ENCODE results near the gene PSMA7. TPM values are rescaled to one million over a fixed set of nuclear protein-coding genes. Genes with fewer than 3 reads are reported as not detected.

The PSMA7 gene
- total and polyA plus RNA-seq, 4 experiments from 2014 or later: 182 to 598 (median 313) TPM

DNA sequence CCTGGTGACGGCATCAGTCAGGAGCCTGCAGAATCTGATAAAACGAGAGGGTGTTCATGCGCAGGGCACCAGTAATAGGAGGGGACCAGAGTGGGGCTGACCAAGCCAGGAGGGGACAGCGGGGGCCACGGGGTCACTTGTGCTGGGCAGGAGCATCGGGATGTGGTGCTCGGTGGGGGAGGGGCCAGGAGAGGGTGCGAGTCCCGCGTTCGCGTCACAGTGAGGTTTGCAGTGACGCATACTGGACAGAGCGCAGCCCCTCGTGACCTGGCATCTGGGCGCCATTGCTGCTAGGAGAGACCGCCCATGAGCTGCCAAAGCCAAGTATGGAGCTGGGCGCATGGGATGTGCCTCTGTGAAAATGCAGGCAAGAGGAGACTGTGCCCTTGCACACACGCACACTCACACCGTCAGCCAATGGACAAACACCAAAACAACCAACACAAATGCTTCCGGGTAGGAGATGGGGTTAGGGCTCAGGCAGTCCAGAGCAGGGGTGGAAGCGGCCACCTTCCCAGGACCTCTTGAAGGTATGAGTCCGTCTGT, 25.8 kb upstream of the PSMA7 start:
- H3K4me3 ChIP-seq (ENCODE audit: low read length in 2 of 2): no peak overlapping the region
- H3K36me3 ChIP-seq (ENCODE audit: insufficient read depth, low read length): peaks cover 9% of the 10 kb centered on the region
- H3K27me3 Mint-ChIP-seq: no peaks in the 10 kb centered on the region
- POLR2A ChIA-PET (ENCODE audit: partially characterized antibody): no interaction called here
- peak overlapping the region in 2 of 7 donors; percentile 76 to 84 for H3K27ac Mint-ChIP-seq
- H3K9me3 ChIP-seq (ENCODE audit: control insufficient read depth in 1 of 2, low read length in 2 of 2): no peaks in the 10 kb centered on the region
- peaks cover 0 to 1% (median 0%) of the 10 kb centered on the region in 4 donors for H3K4me1 Mint-ChIP-seq
- intact Hi-C loops (cut with micrococcal nuclease): no loop called here
- H3K36me3 Mint-ChIP-seq: peaks cover 19 to 31% of the 10 kb centered on the region in 2 donors
- no peaks in the 10 kb centered on the region for H3K27me3 ChIP-seq (ENCODE audit: insufficient read depth, low read length)
- H3K27ac ChIP-seq (ENCODE audit: low read depth, low read length): no peak overlapping the region
- H3K4me1 ChIP-seq (ENCODE audit: insufficient read depth, low read length): no peaks in the 10 kb centered on the region
- no peaks in the 10 kb centered on the region for H3K9me3 Mint-ChIP-seq
- H3K4me3 Mint-ChIP-seq: no peak overlapping the region
- DNase-seq: no peak
- CTCF ChIA-PET (ENCODE audit: partially characterized antibody): no interaction called here

DNA sequence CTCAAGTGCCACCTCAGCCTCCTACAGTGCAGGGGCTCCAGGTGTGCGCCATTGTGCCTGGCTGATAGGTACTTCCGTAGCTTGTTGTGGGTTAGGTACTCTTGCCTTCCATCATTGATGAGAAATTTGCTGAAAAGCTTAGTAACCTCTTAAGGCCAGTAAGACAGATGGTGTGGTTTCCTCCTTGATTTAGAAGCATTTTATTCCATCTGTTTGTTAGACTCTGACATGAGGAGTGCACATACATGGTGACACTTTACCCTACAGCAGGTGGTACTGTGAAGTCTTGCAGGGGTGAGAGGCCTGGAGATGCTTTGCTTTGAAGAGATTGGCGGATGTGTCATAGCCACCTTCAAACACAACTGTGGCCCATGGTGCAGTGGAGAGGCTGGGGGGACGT, 24.9 kb upstream of the PSMA7 start:
- no peak for DNase-seq
- Mint-ChIP-seq H3K9me3 (no peaks in the 10 kb centered on the region), H3K36me3 (peaks cover 22 to 32% of the 10 kb centered on the region in 2 donors)

DNA sequence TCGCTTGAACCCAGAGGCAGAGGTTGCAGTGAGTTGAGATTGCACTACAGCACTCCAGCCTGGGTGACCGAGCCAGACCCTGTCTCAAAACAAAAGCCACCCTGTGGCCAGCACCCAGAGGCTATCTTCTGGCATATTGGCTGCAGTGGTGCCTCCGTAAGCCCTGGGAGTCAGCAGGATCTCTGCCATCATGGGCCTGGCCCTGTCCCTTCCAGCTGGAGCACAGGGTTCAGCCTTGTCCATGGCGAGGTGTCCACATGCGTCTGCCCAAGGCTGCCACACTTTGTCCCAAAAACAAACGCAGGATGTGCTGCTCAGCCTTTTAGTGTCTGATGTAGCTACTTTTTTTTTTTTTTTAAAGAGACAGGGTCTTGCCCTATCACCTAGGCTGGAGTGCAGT, 24.3 kb upstream of the PSMA7 start:
- peaks cover 22 to 32% of the 10 kb centered on the region in 2 donors for H3K36me3 Mint-ChIP-seq
- H3K27me3 Mint-ChIP-seq: no peaks in the 10 kb centered on the region
- Histone ChIP-seq H3K27ac (ENCODE audit: low read depth, low read length) (no peak overlapping the region), H3K27me3 (ENCODE audit: insufficient read depth, low read length) (no peaks in the 10 kb centered on the region), H3K36me3 (ENCODE audit: insufficient read depth, low read length) (peaks cover 9% of the 10 kb centered on the region), H3K4me1 (ENCODE audit: insufficient read depth, low read length) (no peaks in the 10 kb centered on the region), H3K9me3 (ENCODE audit: control insufficient read depth in 1 of 2, low read length in 2 of 2) (no peaks in the 10 kb centered on the region), H3K4me3 (ENCODE audit: low read length in 2 of 2) (no peak overlapping the region)
- H3K4me1 Mint-ChIP-seq: peaks cover 0 to 1% (median 0%) of the 10 kb centered on the region in 4 donors
- no peak overlapping the region for H3K4me3 Mint-ChIP-seq
- no peaks in the 10 kb centered on the region for H3K9me3 Mint-ChIP-seq
- DNase-seq: no peak
- ChIA-PET CTCF (ENCODE audit: partially characterized antibody) (no interaction called here), POLR2A (ENCODE audit: partially characterized antibody) (no interaction called here)
- no peak overlapping the region for H3K27ac Mint-ChIP-seq
- intact Hi-C loops (cut with micrococcal nuclease): no loop called here

More for the DNA sequence above, 24.9 kb upstream of the PSMA7 start:
- Histone ChIP-seq H3K4me1 (ENCODE audit: insufficient read depth, low read length) (no peaks in the 10 kb centered on the region), H3K36me3 (ENCODE audit: insufficient read depth, low read length) (peaks cover 9% of the 10 kb centered on the region), H3K27ac (ENCODE audit: low read depth, low read length) (no peak overlapping the region), H3K27me3 (ENCODE audit: insufficient read depth, low read length) (no peaks in the 10 kb centered on the region), H3K9me3 (ENCODE audit: control insufficient read depth in 1 of 2, low read length in 2 of 2) (no peaks in the 10 kb centered on the region), H3K4me3 (ENCODE audit: low read length in 2 of 2) (no peak overlapping the region)
- peak overlapping the region in 3 of 7 donors; percentile 18 to 70 (median 27) for H3K27ac Mint-ChIP-seq
- CTCF ChIA-PET (ENCODE audit: partially characterized antibody): no interaction called here
- intact Hi-C loops (cut with micrococcal nuclease): no loop called here
- peaks cover 0 to 1% (median 0%) of the 10 kb centered on the region in 4 donors for H3K4me1 Mint-ChIP-seq
- no peaks in the 10 kb centered on the region for H3K27me3 Mint-ChIP-seq
- H3K4me3 Mint-ChIP-seq: no peak overlapping the region
- POLR2A ChIA-PET (ENCODE audit: partially characterized antibody): no interaction called here

DNA sequence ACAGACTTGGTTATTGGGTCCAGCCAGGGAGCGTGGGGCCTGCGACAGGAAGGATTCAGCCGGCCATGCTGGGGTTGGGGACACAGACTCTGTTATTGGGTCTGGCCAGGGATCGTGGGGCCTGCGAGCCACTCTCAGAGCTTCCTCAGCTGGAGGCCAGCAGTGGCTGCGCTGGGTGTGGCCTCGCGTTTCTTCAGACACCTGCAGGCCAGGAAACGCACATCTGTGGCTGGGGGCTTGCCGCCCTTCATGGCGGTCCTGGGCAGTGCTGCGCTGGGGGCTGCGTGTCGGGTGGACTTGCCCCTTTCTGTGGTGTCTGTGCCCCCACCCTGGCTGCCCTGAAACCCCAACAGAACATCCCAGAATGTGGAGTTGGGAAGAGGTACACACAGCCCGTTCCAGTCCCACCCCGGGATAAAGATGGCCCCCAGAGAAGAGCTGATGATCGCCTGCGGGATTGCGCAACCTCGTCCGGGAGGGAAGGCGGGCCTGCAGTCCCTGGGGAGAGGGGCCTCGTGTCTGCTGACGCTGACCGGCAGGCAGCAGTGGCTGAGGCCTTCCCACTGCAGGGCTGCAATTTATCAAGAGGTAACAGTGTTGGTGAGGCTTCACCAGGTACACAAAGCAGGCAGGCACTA, 22.7 kb upstream of the PSMA7 start:
- Mint-ChIP-seq H3K4me3 (no peak overlapping the region), H3K36me3 (peaks cover 22 to 34% of the 10 kb centered on the region in 2 donors), H3K27ac (no peak overlapping the region), H3K27me3 (no peaks in the 10 kb centered on the region), H3K9me3 (no peaks in the 10 kb centered on the region), H3K4me1 (peaks cover 0 to 1% (median 0%) of the 10 kb centered on the region in 4 donors)
- no peak for DNase-seq
- Histone ChIP-seq H3K27ac (ENCODE audit: low read depth, low read length) (no peak overlapping the region), H3K36me3 (ENCODE audit: insufficient read depth, low read length) (peaks cover 10% of the 10 kb centered on the region), H3K27me3 (ENCODE audit: insufficient read depth, low read length) (no peaks in the 10 kb centered on the region), H3K4me1 (ENCODE audit: insufficient read depth, low read length) (no peaks in the 10 kb centered on the region), H3K4me3 (ENCODE audit: low read length in 2 of 2) (no peak overlapping the region), H3K9me3 (ENCODE audit: control insufficient read depth in 1 of 2, low read length in 2 of 2) (no peaks in the 10 kb centered on the region)
- POLR2A ChIA-PET (ENCODE audit: partially characterized antibody): interaction anchor here (0.6 kb wide), 1 partner anchor 45 kb away, joined by 3 read pairs; no protein-coding TSS in a partner anchor
- CTCF ChIA-PET (ENCODE audit: partially characterized antibody): no interaction called here
- intact Hi-C loops (cut with micrococcal nuclease): no loop called here

DNA sequence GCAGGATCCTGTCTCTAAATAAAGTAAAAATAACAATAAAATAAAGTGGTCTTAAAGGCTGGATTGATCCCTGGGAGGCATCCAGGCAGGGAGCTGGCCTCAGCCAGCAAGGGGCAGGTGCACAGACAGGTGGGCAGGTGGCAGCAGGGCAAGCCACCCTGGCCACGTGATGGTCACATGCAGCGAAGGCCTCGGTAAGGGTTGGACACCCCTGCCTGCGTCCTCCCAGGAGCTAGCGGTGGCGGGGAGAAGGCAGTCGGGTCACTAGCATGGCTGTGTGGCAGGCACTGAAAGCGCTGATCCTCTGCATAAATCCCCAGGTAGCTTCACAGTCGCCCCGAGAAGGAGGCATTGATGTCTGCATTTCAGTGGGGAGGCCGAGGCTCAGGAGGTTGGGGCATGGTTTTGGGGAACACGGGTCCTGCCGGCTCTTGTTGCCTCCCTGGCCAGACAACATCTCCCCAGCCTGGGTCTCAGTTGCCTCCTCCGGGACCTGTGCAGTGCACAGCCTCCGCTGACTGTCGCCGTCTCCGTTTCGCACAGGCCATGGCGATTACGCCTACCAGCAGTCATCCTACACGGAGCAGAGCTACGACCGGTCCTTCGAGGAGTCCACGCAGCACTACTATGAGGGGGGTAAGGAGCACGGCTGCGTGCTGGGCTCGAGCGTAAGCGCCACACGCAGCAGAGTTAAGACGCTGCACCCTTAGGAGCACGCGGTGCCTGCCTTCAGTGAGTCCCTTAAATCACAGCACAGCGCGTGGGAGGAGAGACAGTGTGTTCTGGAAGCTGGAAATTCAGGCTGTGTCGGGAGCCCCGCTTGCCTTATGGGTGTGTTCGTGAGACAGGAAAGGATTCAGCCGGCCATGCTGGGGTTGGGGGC, 21.9 kb upstream of the PSMA7 start:
- H3K36me3 Mint-ChIP-seq: peaks cover 22 to 37% of the 10 kb centered on the region in 2 donors
- no peak overlapping the region for H3K27ac ChIP-seq (ENCODE audit: low read depth, low read length)
- no peaks in the 10 kb centered on the region for H3K9me3 Mint-ChIP-seq
- no peak overlapping the region for H3K4me3 Mint-ChIP-seq
- POLR2A ChIA-PET (ENCODE audit: partially characterized antibody): no interaction called here
- H3K4me1 Mint-ChIP-seq: peaks cover 0 to 1% (median 0%) of the 10 kb centered on the region in 4 donors
- H3K4me3 ChIP-seq (ENCODE audit: low read length in 2 of 2): no peak overlapping the region
- H3K4me1 ChIP-seq (ENCODE audit: insufficient read depth, low read length): no peaks in the 10 kb centered on the region
- no peaks in the 10 kb centered on the region for H3K9me3 ChIP-seq (ENCODE audit: control insufficient read depth in 1 of 2, low read length in 2 of 2)
- no peaks in the 10 kb centered on the region for H3K27me3 ChIP-seq (ENCODE audit: insufficient read depth, low read length)
- no peak overlapping the region for H3K27ac Mint-ChIP-seq
- H3K27me3 Mint-ChIP-seq: no peaks in the 10 kb centered on the region
- no peak for DNase-seq
- intact Hi-C loops (cut with micrococcal nuclease): no loop called here
- CTCF ChIA-PET (ENCODE audit: partially characterized antibody): no interaction called here
- H3K36me3 ChIP-seq (ENCODE audit: insufficient read depth, low read length): peaks cover 14% of the 10 kb centered on the region

DNA sequence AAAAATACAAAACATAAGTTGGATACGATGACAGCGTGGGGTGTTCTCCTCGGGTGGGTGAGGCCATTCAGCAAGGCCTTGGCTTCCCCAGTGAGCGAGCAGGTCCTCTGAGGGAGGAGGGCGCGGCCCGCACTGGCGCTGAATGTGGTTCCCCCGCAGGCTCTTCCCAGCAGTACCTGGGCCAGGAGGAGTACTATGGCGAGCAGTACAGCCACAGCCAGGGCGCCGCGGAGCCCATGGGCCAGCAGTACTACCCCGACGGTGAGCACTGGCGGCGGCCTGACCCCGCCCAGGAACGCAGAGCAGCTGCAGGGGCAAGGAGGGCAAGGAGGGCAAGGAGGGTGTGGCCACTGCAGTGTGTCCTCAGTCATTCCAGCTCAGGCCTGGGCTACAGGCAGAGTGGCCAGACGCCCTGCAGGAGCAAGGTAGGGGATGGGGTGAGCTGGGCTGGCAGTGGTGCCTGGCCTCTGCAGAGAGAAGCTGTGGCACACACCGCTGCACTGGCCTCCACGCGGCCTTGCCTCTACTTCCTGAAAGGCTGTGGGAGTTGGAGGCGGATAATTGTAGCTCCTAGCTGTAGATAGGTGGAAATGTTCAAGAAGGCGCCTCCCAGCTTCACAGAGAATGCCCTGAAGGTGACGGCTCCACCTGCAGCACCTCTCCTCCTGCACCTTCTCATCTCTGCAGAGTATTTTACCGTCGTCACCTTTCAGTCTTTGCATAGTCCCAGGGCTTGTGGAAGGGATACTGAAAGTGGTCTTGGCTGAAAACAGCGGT, 21.0 kb upstream of the PSMA7 start:
- peak overlapping the region in 3 of 7 donors; percentile 47 to 72 (median 64) for H3K27ac Mint-ChIP-seq
- peaks cover 22 to 37% of the 10 kb centered on the region in 2 donors for H3K36me3 Mint-ChIP-seq
- H3K36me3 ChIP-seq (ENCODE audit: insufficient read depth, low read length): peaks cover 14% of the 10 kb centered on the region
- no peak overlapping the region for H3K27ac ChIP-seq (ENCODE audit: low read depth, low read length)
- no peak overlapping the region for H3K4me3 ChIP-seq (ENCODE audit: low read length in 2 of 2)
- H3K9me3 ChIP-seq (ENCODE audit: control insufficient read depth in 1 of 2, low read length in 2 of 2): no peaks in the 10 kb centered on the region
- H3K9me3 Mint-ChIP-seq: no peaks in the 10 kb centered on the region
- ChIA-PET CTCF (ENCODE audit: partially characterized antibody) (no interaction called here), POLR2A (ENCODE audit: partially characterized antibody) (no interaction called here)
- no peaks in the 10 kb centered on the region for H3K27me3 ChIP-seq (ENCODE audit: insufficient read depth, low read length)
- no peaks in the 10 kb centered on the region for H3K27me3 Mint-ChIP-seq
- intact Hi-C loops (cut with micrococcal nuclease): no loop called here
- H3K4me1 ChIP-seq (ENCODE audit: insufficient read depth, low read length): peaks cover 4% of the 10 kb centered on the region
- H3K4me1 Mint-ChIP-seq: peaks cover 4 to 6% (median 5%) of the 10 kb centered on the region in 4 donors
- DNase-seq: no peak
- H3K4me3 Mint-ChIP-seq: no peak overlapping the region

DNA sequence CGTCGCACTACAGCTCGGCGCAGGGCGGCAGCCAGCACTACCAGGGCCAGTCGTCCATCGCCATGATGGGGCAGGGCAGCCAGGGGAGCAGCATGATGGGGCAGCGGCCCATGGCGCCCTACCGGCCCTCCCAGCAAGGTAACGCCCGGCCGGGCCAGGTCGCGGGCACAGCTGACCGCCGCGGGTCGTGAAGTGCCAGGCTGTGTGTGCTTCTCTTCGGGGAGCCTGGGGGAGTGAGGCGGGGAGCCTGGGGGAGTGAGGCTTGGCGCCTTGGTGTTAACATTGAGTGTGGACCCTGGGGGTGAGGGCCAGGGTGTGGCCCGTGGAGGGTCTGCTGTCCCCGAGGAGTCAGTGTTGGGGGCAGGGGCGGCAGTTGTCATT, 20.3 kb upstream of the PSMA7 start:
- no peaks in the 10 kb centered on the region for H3K9me3 Mint-ChIP-seq
- no peak for DNase-seq
- peaks cover 4% of the 10 kb centered on the region for H3K4me1 ChIP-seq (ENCODE audit: insufficient read depth, low read length)
- peaks cover 14% of the 10 kb centered on the region for H3K36me3 ChIP-seq (ENCODE audit: insufficient read depth, low read length)
- H3K4me3 ChIP-seq (ENCODE audit: low read length in 2 of 2): no peak overlapping the region
- no peak overlapping the region for H3K4me3 Mint-ChIP-seq
- ChIA-PET CTCF (ENCODE audit: partially characterized antibody) (no interaction called here), POLR2A (ENCODE audit: partially characterized antibody) (no interaction called here)
- intact Hi-C loops (cut with micrococcal nuclease): no loop called here
- no peak overlapping the region for H3K27ac Mint-ChIP-seq
- no peaks in the 10 kb centered on the region for H3K27me3 Mint-ChIP-seq
- H3K4me1 Mint-ChIP-seq: peaks cover 4 to 8% (median 6%) of the 10 kb centered on the region in 4 donors
- no peaks in the 10 kb centered on the region for H3K27me3 ChIP-seq (ENCODE audit: insufficient read depth, low read length)
- H3K36me3 Mint-ChIP-seq: peaks cover 22 to 37% of the 10 kb centered on the region in 2 donors
- no peaks in the 10 kb centered on the region for H3K9me3 ChIP-seq (ENCODE audit: control insufficient read depth in 1 of 2, low read length in 2 of 2)
- H3K27ac ChIP-seq (ENCODE audit: low read depth, low read length): no peak overlapping the region
